Measurements from ENCODE around the gene TBL1XR1.

The TBL1XR1 gene

GRCh38 chr3:176992978-176993377, 204.3 kb downstream of the TBL1XR1 start:
- no peak overlapping the region for H3K27ac ChIP-seq (ENCODE audit: low read depth, low read length, poor library complexity, severe bottlenecking)
- TF ChIP-seq, protein P1, sequence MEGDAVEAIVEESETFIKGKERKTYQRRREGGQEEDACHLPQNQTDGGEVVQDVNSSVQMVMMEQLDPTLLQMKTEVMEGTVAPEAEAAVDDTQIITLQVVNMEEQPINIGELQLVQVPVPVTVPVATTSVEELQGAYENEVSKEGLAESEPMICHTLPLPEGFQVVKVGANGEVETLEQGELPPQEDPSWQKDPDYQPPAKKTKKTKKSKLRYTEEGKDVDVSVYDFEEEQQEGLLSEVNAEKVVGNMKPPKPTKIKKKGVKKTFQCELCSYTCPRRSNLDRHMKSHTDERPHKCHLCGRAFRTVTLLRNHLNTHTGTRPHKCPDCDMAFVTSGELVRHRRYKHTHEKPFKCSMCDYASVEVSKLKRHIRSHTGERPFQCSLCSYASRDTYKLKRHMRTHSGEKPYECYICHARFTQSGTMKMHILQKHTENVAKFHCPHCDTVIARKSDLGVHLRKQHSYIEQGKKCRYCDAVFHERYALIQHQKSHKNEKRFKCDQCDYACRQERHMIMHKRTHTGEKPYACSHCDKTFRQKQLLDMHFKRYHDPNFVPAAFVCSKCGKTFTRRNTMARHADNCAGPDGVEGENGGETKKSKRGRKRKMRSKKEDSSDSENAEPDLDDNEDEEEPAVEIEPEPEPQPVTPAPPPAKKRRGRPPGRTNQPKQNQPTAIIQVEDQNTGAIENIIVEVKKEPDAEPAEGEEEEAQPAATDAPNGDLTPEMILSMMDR (IDR thresholded peaks at IDR 0.05; ENCODE audit: low read length), result no peak
- TF ChIP-seq EZH2 (IDR thresholded peaks at IDR 0.05; ENCODE audit: borderline replicate concordance, low read length), result no peak
- H3K4me2 ChIP-seq (ENCODE audit: low read length), result no peak overlapping the region

DNA sequence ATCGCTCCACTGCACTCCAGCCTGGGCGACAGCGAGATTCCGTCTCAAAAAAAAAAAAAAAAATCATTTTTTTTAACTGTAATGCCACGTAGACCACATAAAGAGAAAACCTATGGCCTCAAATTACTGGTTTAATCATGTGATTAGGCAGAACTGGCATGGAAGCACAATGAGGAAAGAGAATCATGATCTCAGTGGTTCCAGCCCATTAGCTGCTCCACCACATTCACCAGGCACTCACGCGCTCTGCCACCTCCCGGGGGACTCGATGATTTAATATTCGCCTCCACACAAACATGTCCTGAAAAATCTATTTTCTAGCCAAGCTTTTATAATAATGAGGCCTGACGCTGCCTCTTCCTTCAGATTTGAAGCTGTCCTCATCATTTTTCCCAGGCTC, 204.7 kb downstream of the TBL1XR1 start:
- H3K9me3 ChIP-seq (ENCODE audit: low read length), result no peaks in the 10 kb centered on the region
- no peak overlapping the region for H3K27ac ChIP-seq (ENCODE audit: low read depth, low read length, poor library complexity, severe bottlenecking)
- H3K9me2 ChIP-seq (ENCODE audit: low read depth, low read length), result no peaks in the 10 kb centered on the region
- no peak overlapping the region for H2AFZ ChIP-seq (ENCODE audit: low read length)
- TF ChIP-seq EZH2 (IDR thresholded peaks at IDR 0.05; ENCODE audit: borderline replicate concordance, low read length), result no peak
- TF ChIP-seq, protein P1 (IDR thresholded peaks at IDR 0.05; ENCODE audit: low read length), result no peak
- H3F3A ChIP-seq (ENCODE audit: insufficient read depth, low read length), result no peaks in the 10 kb centered on the region
- no peak overlapping the region for H3K9ac ChIP-seq (ENCODE audit: low read length)
- no peaks in the 10 kb centered on the region for H3K36me3 ChIP-seq (ENCODE audit: insufficient read depth, low read length)
- H3K4me2 ChIP-seq (ENCODE audit: low read length), result no peak overlapping the region
- H3K4me3 ChIP-seq (ENCODE audit: low read depth, low read length, poor library complexity, severe bottlenecking), result no peak overlapping the region
- no peaks in the 10 kb centered on the region for H3K4me1 ChIP-seq (ENCODE audit: insufficient read depth, low read length, severe bottlenecking)
- no peaks in the 10 kb centered on the region for H4K20me1 ChIP-seq (ENCODE audit: insufficient read depth, low read length)
- no peaks in the 10 kb centered on the region for H3K27me3 ChIP-seq (ENCODE audit: insufficient read depth, low read length)
- no peaks in the 10 kb centered on the region for H3K79me2 ChIP-seq (ENCODE audit: insufficient read depth, low read length)

More at GRCh38 chr3:176992978-176993377, 204.3 kb downstream of the TBL1XR1 start:
- H3K36me3 ChIP-seq (ENCODE audit: insufficient read depth, low read length), result no peaks in the 10 kb centered on the region
- no peak overlapping the region for H3K4me3 ChIP-seq (ENCODE audit: low read depth, low read length, poor library complexity, severe bottlenecking)
- H3K79me2 ChIP-seq (ENCODE audit: insufficient read depth, low read length), result no peaks in the 10 kb centered on the region
- no peaks in the 10 kb centered on the region for H4K20me1 ChIP-seq (ENCODE audit: insufficient read depth, low read length)
- no peaks in the 10 kb centered on the region for H3K9me2 ChIP-seq (ENCODE audit: low read depth, low read length)
- no peaks in the 10 kb centered on the region for H3K27me3 ChIP-seq (ENCODE audit: insufficient read depth, low read length)
- no peak overlapping the region for H2AFZ ChIP-seq (ENCODE audit: low read length)
- no peak overlapping the region for H3K9ac ChIP-seq (ENCODE audit: low read length)
- H3F3A ChIP-seq (ENCODE audit: insufficient read depth, low read length), result no peaks in the 10 kb centered on the region
- no peaks in the 10 kb centered on the region for H3K9me3 ChIP-seq (ENCODE audit: low read length)
- no peaks in the 10 kb centered on the region for H3K4me1 ChIP-seq (ENCODE audit: insufficient read depth, low read length, severe bottlenecking)

DNA sequence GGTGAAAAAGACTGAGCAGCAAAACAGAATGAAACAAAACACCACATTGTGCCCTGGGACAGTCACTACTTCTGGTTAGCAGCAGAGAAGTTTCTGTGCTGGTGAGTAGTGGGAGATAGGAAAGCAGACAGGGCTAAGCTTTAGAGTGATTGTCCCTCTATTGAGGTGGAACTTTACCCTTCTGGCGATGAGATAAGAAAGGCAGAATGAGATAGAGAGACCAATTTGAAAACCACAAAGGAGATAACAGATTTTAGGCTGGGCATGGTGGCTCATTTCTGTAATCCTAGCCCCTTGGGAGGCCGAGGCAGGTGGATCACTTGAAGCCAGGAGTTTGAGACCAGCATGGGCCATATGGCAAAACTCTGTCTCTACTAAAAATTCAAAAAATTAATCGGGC, 208.5 kb downstream of the TBL1XR1 start:
- H3K79me2 ChIP-seq (ENCODE audit: insufficient read depth, low read length), result no peaks in the 10 kb centered on the region
- TF ChIP-seq EZH2 (IDR thresholded peaks at IDR 0.05; ENCODE audit: borderline replicate concordance, low read length), result no peak
- TF ChIP-seq, protein P1 (IDR thresholded peaks at IDR 0.05; ENCODE audit: low read length), result no peak
- no peaks in the 10 kb centered on the region for H3F3A ChIP-seq (ENCODE audit: insufficient read depth, low read length)
- H3K4me2 ChIP-seq (ENCODE audit: low read length), result no peak overlapping the region
- H3K9ac ChIP-seq (ENCODE audit: low read length), result no peak overlapping the region
- no peaks in the 10 kb centered on the region for H3K36me3 ChIP-seq (ENCODE audit: insufficient read depth, low read length)
- no peak overlapping the region for H3K27ac ChIP-seq (ENCODE audit: low read depth, low read length, poor library complexity, severe bottlenecking)
- no peak overlapping the region for H2AFZ ChIP-seq (ENCODE audit: low read length)
- H3K9me3 ChIP-seq (ENCODE audit: low read length), result no peaks in the 10 kb centered on the region
- H4K20me1 ChIP-seq (ENCODE audit: insufficient read depth, low read length), result no peaks in the 10 kb centered on the region
- no peaks in the 10 kb centered on the region for H3K4me1 ChIP-seq (ENCODE audit: insufficient read depth, low read length, severe bottlenecking)
- H3K27me3 ChIP-seq (ENCODE audit: insufficient read depth, low read length), result no peaks in the 10 kb centered on the region
- H3K9me2 ChIP-seq (ENCODE audit: low read depth, low read length), result no peaks in the 10 kb centered on the region
- no peak overlapping the region for H3K4me3 ChIP-seq (ENCODE audit: low read depth, low read length, poor library complexity, severe bottlenecking)

Data from OCI-LY1 (cell line).